GM18508 (cell line): ENCODE measurements around the gene HMX3.
"Not testable (repeated sequence)": the region's sequence is repeated elsewhere in the genome, so short reads cannot be mapped to it uniquely, and the experiment has no call there.

Source experiments
- ATAC-seq: cut with Tn5 transposase; IDR thresholded peaks from one replicate; pipeline ENCODE4 v1.9.1; 2021; ENCODE audit warnings: moderate number of reproducible peaks; ENCODE audit not compliant: insufficient read depth, unreplicated experiment

Gene HMX3

DNA sequence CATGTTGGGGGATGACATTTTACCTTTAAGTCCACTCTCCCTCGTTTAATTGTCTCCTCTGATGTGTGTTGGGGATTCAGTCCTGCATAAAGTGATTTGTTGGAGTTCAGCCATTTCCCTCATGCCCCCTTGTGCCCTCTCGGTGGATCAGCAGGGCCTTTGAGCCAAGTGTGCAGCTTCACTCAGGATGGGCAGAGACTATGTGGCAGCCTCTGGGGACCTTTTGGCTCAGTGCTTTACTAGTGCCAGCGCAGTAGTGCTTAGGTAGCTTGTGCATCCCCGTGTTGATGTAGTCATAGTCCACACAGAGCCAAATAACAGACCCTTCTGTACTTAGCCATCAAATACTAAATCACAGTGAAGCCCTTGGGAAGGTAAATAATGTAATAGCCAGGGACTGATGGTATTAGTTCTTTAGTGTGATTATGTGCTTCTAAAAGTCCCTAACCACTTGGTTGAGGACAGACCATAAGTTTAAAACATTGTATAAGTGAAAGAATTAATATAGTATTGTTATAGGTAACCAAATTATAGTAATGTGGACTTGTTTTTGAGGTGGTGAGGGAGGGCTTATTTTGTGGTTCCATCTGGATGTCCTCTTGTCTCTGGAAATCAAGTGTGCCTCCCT, 29.8 kb downstream of the HMX3 start:
- no peak for ATAC-seq

GRCh38 chr10:123166618-123167017, 30.8 kb downstream of the HMX3 start:
- ATAC-seq: no peak

- ATAC-seq: no peak
Measured at GRCh38 chr10:123170961-123171360, 35.2 kb downstream of the HMX3 start.

DNA sequence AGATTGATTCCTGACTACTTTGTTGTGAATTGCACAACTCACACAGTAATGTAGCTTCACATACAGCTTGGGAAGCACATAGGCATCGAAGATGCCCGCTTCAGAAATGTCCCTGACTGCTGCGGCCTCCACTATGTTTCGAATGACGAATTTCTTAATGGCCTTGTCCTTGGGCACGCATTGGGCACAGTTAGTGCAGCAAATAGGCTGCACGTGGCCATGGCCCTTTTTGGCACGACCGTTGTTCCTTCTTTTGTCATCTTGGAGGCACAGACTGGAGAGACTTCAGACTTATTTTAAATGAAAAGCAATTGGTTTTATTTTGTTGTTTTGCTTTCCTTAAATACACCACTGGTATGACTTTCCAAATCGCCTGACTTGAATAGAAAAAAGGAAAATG, 35.8 kb downstream of the HMX3 start:
- not testable (repeated sequence) for ATAC-seq

GRCh38 chr10:123175389-123176387, 39.9 kb downstream of the HMX3 start:
- ATAC-seq: no peak

GRCh38 chr10:123178390-123178789, 42.6 kb downstream of the HMX3 start:
- not testable (repeated sequence) for ATAC-seq

GRCh38 chr10:123180101-123181090, 44.6 kb downstream of the HMX3 start:
- ATAC-seq: no peak

DNA sequence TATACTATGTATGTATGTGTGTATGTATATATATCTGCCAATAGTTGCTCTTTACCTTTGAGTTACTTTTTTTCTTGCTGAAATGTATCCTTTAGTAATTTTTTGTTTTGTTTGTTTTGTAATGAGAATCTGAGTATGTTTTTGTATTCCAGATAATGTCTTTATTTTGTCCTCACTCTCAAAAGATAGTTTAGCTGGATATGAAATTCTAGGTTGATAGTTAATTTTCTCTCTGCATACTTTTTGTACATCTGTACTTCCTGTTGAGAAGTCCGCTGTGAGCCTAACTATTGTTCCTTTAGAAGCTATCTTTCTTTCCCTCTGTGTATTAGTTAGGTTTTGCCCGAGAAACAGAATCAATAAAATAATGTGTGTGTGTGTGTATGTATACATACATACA, 48.0 kb downstream of the HMX3 start:
- no peak for ATAC-seq

DNA sequence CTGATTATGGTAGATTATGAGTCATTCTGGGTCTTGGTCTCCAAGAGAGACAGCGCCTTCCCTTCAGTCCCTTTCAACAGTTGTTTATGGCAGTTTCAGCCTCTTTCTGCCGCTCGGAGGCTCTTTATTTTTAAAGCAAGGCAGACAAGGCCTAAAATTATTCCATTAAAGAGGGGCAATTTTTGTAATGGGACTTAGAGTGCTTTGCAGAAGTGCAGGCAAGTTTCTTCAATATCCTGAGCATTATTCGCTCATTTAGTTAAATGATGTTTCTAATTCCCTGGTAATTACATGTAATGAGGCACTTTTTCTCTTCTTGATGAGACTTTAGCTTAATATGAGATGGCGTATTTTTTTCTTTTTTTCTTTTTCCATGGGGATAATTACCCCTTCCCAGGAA, 52.0 kb downstream of the HMX3 start:
- no peak for ATAC-seq
